Spleen (tissue), 7 donors: Measurements from ENCODE around the gene FBLN5.

Experiments
- CTCF ChIP-seq, 11 experiments: fragments of 200-600 bp in 7 of 11; fragments of 450-650 bp in 4 of 11; sonication (generic) in 4 of 11; IDR thresholded peaks in 8 of 11; conservative IDR thresholded peaks in 3 of 11; 1 replicate in 7 of 11; 2 replicates in 4 of 11; pipeline versions ENCODE4 v1.4.0 to v1.8.0; 2016 to 2021; ENCODE audit warnings: antibody characterized with exemption in 11 of 11, inconsistent platforms in 4 of 11, mild to moderate bottlenecking in 1 of 11
- POLR2A ChIP-seq, 3 donors: fragments of 450-650 bp; IDR thresholded peaks; one replicate each; pipeline ENCODE4 v1.5.1; 2017; ENCODE audit warnings: antibody characterized with exemption in 3 of 3, mild to moderate bottlenecking in 1 of 3
- donor health status: DM: no; HTN: no; CAD: no; lungs with moderate emphysema.
- donor health status: DM: no; HTN: no; CAD: no.
- donor health status: DM: no; HTN: no; CAD: no.

GRCh38 chr14:91935586-91935985 is 11.9 kb downstream of the FBLN5 start:
- no peak for TF ChIP-seq CTCF (IDR thresholded peaks at IDR 0.05 in 8 of 11, conservative IDR thresholded peaks at IDR 0.05 in 3 of 11)
- no peak for TF ChIP-seq POLR2A (IDR thresholded peaks at IDR 0.05)
